GM19468 (cell line): ENCODE measurements around the gene PITRM1.

Experiments used
- ATAC-seq: cut with Tn5 transposase; IDR thresholded peaks from one replicate; pipeline ENCODE4 v1.9.1; 2021; ENCODE audit warnings: mild to moderate bottlenecking, moderate library complexity, moderate number of reproducible peaks; ENCODE audit not compliant: unreplicated experiment; ENCODE audit errors: extremely low read depth

Gene PITRM1

DNA sequence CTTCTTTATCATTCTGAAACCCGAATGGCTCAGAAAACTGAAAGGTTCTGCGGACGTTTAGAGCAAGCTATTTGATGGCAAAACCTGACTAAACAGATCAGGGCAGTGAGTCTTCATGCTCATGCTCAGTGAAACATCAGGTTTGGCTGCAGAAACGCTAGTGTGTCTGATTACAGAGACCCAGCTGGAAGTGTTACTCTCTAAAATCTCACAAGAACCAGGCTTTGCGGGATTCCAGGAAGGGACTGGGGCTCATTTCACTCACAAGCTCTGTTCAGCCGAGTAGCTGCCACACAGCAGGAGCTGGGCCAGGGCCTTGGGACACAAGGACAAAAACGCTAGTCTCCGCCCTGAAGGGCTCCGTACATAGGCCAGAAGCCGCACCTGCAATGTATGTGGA, 2.9 kb downstream of the PITRM1 start:
- ATAC-seq, result no peak

DNA sequence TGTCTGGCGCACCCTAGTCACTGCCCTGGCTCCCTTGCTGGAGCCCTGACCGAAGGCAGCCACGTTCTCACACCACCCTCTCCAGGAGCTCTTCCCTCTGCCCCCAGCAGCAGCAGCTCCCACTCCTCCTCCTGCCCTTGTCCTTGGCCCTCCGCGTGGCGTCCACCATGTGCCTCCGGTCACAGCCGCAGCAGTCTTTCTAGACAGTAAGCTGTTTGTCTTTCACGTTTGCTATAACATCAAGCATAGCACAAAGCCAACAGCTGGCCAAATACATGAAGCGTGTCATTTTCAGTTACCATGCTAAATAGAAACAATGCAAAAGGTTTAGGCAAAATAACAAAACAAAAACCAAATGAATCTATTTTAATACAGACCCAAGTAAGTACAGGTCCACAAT, 3.3 kb downstream of the PITRM1 start:
- ATAC-seq, result no peak

DNA sequence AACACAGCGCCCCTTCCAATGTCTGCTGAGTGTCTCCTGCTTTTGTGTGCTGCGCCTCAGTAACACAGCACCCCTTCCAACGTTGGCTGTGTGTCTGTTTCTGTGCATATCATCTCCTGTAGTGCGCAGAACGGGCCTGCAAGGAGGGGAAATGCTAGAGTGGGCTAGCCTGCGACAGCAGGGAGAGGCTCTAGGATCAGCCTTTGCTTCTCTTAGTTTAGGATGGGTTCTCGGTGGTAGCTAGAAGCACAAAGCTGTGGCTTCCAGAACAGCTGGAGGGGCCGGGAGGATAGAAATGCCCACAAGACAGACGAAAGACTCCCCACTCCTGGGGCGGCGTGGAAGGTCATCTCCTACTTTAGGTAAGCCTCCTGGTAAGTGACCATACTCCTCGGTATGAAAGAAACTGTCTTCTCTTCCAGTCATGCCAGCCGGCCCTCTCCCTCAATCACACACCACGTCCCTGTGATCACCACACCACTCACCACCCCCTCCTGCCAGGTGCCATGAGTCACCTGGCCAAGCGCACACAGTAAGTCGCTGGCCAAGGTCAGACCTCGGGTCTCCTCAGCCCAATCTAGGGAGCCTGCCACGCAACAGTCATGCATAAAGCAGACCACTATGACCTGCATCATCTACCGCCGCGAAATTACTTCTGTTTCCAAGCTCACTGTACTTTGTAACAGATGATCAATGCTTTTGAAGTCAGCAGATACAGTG, 4.8 kb downstream of the PITRM1 start:
- ATAC-seq, result no peak

DNA sequence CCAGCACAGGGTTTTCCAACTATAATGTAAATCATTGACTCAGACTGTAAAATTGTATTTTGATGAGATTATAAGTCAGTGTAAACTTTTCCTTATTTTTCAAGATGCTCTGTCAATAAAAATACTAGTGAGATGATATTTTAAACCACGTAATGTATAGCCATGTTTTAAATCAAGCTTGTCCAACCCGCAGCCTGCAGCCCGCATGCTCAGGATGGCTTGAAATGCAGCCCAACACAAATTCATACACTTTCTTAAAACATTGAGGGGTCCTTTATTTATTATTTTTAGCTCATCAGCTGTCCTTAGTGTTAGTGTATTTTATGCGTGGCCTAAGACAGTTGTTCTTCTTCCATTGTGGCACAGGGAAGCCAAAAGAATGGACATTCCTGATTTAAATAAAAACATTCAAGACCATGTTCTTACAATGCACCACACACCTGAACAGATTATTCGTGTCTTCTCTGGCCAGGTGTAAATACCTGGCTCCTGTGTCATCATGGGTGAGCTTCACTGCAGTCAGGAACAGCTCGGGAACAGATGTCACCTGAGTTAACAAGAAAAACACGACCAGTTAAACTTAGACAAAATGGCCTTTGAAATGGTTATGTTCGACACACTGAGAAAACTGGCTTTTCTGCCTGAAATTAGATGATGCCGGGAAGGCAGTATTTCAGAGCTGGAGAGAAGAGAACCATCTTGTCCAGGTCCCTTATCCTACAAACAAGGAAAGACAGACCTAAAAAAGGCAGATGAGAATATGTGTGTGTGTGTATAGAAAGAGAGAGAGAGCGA, 5.9 kb downstream of the PITRM1 start:
- no peak for ATAC-seq

DNA sequence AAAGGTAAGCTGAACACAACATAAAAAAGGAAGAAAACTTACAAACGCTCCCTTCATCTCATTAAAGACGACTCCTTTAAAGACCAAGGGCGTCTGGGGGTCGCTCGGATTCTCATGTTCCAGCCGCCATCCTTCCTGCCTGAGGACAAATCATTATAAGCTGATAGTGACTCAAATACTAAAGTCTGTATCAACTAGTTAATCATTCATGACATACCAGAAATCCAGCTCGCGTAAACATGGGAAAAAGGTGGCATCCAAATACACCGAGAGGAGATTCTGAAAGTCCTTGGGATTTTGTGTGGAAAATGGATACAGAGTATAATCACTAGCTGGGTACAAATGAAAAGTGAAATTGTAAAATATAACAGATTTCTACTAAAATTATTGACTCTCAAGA, 7.4 kb downstream of the PITRM1 start:
- ATAC-seq, result no peak

DNA sequence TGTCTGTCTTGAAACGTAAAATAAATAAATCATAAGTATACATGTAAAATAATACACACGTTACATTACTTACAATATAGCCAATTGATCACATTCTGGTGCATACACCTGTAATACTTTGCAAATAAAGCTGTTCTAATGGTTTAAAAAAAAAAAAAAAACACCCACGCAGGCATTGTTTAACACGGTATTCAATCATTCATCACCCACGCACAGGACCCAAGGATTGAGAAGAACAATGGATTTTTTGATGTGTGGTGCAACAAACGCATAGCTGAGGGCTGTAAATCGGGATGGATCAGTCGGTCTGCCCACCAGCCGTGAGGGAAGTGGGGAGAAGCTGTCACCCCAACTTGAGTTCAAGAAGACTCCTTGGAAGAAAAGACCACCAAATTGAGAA, 8.7 kb downstream of the PITRM1 start:
- ATAC-seq, result no peak

DNA sequence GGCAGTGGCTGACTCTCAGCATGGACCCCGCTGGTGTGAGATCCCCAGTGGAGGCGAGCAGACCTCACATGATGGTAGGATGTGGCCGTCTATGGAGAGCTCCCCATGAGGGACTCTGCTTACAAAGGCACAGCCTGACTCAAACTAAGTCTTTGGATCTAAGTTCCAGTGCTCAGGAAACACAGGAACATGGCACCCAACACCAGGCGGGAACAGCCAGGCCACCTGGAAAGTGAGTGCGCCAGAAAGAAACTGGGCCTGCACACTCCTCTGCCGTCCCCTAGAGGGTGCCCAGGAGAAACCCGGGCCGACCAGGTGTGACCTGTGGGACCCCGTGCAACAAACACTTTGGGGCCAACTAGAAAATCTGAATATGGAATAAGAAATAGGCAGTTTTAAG, 10.0 kb downstream of the PITRM1 start:
- no peak for ATAC-seq

DNA sequence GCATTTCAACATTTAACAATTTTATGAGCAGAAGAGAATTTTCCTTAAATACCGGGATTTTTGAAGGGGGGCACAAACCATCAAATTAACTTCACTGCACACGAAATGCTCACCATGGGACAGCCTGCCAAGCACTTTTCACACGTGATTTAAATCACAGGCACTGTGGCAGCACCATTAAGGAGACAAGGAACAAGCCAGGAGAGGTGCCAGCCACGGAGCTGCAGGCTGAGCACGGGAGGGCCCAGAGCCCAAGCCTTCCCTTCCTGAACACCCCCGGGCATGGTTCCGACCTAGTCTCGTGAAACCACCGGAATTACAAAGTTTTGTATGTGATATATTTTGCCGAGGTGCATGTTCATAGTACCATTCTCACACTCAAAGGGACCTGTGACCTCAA, 13.4 kb downstream of the PITRM1 start:
- no peak for ATAC-seq

DNA sequence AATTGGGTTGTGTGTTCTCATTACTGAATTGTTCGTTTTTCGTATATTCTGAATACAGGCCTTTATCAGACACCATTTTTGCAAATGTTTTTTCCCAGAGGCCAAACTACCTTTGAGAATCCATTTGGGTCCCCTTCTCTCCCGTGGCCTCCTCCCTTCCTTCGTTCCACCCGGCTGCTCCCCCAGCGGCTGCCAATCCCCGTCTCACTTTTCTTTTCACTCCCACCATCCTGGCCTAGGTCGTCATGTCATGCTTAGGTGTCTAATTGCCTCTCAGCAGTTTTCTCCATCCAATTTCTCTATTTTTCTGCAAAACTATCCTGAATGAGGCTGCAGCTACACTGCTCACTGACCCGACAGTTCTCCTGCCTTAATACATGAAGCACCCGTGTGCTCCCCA, 17.9 kb downstream of the PITRM1 start:
- no peak for ATAC-seq

DNA sequence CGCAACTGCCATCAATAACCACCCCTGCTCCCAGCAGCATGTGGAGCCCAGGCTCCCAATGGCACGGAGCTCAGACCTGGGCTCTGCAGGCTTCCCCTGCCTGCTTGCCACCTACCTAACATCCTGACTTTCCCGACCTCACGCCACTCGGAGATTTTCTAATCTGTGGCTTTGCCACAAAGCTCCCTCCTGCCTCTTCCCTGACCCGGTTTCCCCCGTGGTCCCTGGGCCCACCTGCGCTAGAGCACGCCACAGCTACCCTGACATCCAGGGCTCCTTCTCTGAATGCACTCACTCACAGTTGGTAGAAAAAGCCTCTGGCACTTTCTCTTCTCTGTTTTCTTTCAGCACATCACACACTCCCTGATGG, 20.0 kb downstream of the PITRM1 start:
- ATAC-seq, result no peak

DNA sequence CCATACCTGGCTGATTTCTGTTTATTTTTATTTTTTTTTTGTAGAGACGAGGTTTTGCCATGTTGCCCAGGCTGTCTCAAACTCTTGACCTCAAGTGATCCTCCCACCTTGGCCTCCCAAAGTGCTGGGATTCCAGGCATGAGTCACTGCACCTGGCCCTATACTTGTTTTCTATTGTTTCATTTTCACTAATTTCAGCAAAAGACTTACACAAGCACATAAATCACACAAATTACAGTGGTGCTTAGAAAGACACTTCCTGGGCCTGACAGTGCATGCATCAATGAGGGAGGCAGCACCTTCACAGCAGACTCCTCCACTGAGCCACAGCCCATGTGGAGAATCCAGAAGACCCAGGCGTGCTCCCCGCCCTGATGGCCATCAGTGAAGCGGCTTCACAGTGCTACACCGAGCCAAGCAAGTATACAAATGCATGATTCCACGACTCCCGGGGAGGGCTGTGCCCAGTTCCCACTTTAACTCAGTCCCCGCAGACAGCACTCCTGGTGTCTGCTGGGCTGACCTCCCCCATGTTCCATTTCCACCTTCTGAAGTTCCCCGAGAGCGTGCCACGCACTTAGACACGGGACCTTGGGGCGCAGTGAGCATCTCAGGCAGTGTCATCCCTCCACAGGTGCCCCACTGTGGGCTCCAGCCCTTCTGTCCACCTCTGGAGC, 20.6 kb downstream of the PITRM1 start:
- no peak for ATAC-seq

DNA sequence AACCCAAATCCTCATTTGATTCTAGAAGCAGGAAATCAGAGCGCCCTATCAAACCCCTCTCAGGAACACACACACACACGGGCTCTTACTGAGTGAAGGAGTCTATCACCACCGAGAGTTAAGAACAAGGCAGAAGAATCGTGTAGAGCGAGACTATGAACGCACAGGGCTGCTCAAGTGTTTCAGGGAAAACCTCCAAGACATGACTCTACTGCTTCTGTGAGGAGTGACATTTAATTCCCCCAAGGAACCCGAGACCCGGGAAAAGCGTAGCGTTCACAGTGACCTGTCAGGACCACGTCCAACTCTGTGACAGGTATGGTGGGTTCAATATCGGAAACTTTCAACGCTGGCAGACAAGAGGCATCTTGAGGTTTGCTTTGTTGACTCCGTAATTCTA, 21.6 kb downstream of the PITRM1 start:
- ATAC-seq, result no peak

DNA sequence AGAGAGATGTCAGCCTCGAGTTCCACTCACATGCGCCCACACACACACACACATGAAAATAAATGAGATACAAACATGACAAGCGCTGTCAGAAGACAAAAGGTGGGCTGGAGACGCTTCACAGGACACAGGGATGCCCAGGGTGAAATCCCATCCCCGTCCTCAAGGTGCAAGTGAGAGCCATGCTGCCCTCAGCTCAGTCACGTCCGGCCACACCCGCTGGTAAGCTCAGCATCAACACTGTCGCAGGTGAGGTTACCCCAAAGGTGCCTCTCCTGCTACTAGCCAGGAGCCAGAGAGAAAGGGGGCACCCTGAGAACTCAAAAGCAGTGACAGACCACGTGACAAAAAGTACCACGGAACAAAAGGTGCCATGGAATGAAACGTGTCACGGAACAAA, 22.2 kb downstream of the PITRM1 start:
- no peak for ATAC-seq

DNA sequence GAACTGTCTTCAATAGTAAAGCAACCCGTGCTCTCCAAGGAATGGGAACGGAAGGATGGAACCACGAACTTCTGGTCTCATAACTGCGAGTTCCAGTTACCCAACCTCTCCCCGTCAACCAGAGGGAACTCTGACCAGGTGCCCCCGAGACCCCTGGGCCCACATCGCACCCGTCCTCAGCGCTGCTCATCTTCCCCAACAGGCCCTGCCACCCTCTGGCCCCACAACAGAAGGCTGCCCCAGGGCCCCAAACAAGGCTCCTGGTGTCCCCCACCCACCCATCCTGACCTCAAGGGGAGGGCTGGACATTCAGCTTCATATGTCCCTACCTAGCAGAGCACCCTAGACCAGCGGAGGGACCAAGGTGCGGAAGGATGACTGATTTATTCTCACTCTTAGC, 22.7 kb downstream of the PITRM1 start:
- no peak for ATAC-seq

DNA sequence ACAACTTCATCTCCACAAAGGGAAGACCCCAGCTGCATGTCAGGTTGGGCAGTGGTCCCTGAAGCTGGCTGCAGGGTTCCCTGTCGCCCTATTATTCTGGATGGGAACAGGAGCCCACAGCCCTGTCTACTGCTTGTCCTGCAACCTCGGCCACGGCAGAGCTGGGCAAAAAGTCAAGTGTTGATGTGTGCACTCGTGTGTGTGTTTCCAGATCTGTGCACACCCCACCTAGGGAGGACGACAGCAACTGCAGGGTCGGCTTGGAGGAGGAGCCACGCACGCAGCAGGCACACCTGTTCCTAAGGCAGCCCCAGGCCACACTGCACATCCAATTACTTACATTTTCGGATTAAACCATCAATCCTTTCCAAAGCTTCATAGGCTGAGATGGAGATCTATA, 23.6 kb downstream of the PITRM1 start:
- no peak for ATAC-seq

DNA sequence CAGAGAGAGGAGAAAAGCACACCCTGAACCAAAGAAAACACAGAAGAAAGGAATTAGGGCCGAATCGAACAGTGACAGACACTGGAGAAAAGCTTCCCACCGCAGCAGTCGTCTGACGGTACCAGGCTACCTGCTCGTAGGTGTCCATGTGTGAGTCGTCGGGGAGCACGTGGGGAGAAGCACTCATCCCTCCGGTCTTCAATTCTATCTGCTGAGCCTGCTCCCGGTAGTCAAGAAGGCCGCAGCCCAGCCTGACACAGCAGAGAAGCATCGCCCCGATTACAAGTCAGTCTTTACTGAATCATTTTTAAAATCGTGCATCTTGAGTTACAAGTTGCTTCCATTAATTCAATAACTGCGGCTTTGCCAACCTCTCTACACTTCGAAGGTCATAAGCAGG, 24.5 kb downstream of the PITRM1 start:
- no peak for ATAC-seq

DNA sequence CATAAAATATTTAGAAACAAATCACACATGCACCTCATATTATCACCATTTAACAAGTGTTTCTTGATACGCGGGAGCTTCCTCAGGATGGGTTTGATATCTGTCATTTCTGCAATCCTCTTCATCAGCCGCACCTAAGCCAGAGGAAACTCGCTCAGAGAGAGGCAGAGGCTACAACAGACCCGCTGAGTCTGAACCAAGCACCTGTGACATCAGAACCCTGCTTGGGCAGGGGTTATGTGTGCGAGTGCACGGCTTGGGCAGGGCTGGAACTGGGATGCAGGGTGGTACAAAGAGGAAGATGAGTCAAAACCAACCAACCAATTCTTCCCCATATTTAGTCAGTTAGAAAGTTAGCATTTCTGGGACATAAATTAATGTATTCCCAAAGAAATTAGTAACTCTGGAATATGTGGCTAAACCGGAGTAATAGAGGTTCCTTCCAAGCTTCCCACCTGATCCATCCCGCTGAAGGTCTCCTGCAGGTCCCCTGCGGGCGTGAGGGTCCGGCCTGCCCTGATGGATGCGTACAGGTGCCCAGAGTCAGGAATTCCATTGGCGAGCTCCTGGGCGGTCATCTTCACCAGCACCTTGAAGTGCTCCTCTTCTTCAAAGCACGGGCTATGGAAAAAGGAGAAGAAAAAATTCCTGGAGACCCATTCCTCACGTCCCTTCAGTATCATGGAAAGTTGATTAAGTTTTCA, 25.3 kb downstream of the PITRM1 start:
- no peak for ATAC-seq

DNA sequence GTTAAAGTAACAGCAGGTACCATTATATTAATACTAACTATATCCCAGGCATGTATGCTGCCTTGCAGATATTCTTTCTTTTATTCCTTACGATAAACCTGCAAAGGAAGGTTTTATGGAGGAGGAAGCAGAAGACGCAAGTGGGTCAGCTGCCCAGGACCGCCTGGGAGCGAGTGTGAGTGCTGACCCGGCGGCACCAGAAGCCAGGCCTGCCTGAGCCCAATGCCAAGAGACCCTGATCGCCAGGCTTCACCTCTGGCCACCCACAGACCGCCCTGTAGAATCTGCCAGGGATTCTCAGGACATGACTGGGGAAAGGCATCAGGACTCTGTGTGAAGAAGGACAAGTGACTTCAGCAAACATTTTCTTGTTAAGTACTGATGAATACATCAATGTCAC, 26.3 kb downstream of the PITRM1 start:
- ATAC-seq, result no peak

DNA sequence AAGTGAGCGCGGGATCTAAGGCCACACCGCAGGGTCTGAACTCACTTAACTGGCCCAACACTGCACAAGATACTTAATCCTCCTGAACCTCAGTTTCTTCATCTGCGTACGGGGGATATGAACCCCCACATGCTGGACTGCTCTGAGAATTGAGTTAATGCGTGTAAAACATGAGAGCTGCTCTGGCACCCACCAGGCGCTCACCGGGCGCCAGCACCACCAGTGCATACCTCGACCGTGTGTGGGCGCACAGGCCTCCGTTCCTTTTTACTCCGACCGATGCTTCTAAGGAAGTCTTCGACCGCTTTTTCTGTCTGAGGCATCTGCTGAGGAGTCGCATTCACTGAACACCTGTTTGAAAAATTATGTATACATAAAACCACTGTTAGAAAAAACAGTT, 27.2 kb downstream of the PITRM1 start:
- no peak for ATAC-seq

DNA sequence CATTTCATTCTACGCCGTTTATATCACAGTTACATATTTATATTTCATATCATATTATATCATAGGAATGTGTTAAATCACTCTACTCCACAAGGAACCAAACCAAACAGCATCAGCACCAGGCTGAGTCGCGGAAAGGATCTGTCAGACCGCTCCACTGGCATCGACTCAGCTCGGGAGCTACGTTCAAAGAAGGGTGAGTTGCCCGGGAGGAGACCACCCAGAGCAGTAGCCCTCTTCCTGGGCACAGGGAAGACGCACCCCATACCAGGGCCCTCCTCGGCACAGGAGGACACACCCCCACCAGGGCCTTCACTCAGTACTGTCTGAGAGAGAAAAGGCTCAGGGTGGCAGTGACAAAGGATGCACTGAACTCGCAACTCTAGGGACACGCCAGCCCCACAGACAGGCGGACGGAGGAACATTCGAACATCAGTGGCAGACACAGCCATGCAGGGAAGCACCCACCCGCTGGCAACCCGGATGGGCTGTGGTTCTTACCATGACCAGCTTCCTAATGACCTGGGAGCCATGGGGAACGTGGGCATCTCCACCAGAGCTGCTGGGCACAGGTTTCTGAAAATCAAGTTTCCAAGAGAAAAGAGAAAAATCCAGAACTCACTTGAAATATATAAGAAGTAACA, 28.7 kb downstream of the PITRM1 start:
- no peak for ATAC-seq
